Pancreas (tissue), 10 donors: ENCODE data around the gene HES4. TPM values are rescaled to one million over a fixed set of nuclear protein-coding genes. Genes with fewer than 3 reads are reported as not detected.

Experiments used
- ATAC-seq, 4 donors: fragments of 200-7000 bp; cut with Tn5 transposase; one replicate each; pipeline versions ENCODE4 v1.8.0 to v1.9.1; 2020; ENCODE audit warnings: mild to moderate bottlenecking in 4 of 4, moderate library complexity in 4 of 4
- DNase-seq, 6 donors: peaks; one replicate each; pipeline ENCODE4 v3.0.0-alpha.2; 2020
- FAIRE-seq: peaks from 2 replicates; lab custom pipeline; 2012; peaks lifted over from hg19 to GRCh38; lab: Jason Lieb, UNC
- H3K27ac ChIP-seq, 4 donors: fragments of 200-600 bp; sonication (generic); 1 replicate in 3 of 4; 2 replicates in 1 of 4; pipeline versions ENCODE4 v1.5.0 to v1.8.0; 2020
- H3K27me3 ChIP-seq, 4 donors: fragments of 200-600 bp; one replicate each; pipeline ENCODE4 v1.8.0; 2021
- H3K36me3 ChIP-seq, 3 donors: fragments of 200-600 bp; sonication (generic) in 1 of 3; one replicate each; pipeline versions ENCODE4 v1.5.0 to v1.8.0; 2020 to 2021
- H3K4me1 ChIP-seq, 3 donors: fragments of 200-600 bp; one replicate each; pipeline ENCODE4 v1.8.0; 2021
- H3K4me3 ChIP-seq, 4 donors: fragments of 200-600 bp; sonication (generic) in 2 of 4; one replicate each; pipeline versions ENCODE4 v1.5.0 to v1.8.0; 2020 to 2021
- H3K9me3 ChIP-seq, 4 donors: fragments of 200-600 bp; one replicate each; pipeline ENCODE4 v1.8.0; 2021
- WGBS, 2 donors: extraction: QIAGEN DNeasy Blood & Tissue Kit; methylation state at CpG; one replicate each; pipeline ENCODE4 v1.1.7; 2013; 5-methylcytosine and 5-hydroxymethylcytosine counted together
- intact Hi-C, 3 donors: fragments of 100-400 bp; cut with DNase I; formaldehyde crosslinking; loops; one replicate each; pipeline versions ENCODE4 v1.11.1 to v1.14.2; 2022
- polyA plus RNA-seq, 2 donors: library from polyadenylated mRNA; stranded (reverse); fragments of 200-250 nt; gene quantifications; one replicate each; pipeline ENCODE4 v1.2.3, GENCODE V29; 2013
- total RNA-seq, 6 donors: library from RNA; stranded (reverse); fragmentation: NEBNext Ultra II Directional in 4 of 6; extraction: Animal tissue kit (Norgen Biotek cat#: 25700) in 4 of 6; gene quantifications; one replicate each; pipeline versions ENCODE4 v1.2.1 to v1.2.4, GENCODE V29; 2021 to 2023
- TF ChIP-seq, protein P1 (sequence below), 4 donors: fragments of 200-600 bp; sonication (generic) in 3 of 4; IDR thresholded peaks; one replicate each; pipeline versions ENCODE4 v1.5.0 to v1.8.0; 2021; ENCODE audit warnings: antibody characterized with exemption in 4 of 4
- donor health status: healthy with polysubstance abuse.
- donor health status: DM: no; HTN: no; CAD: no; lungs with moderate emphysema.
- donor health status: DM: no; HTN: no; CAD: no.
- donor health status: control.
- donor health status: control.
- donor health status: Bipolar disorder and iron deficiency.
- donor health status: DM: yes; HTN: yes; CAD: no.
- donor health status: DM: no; HTN: no; CAD: no.
- donor health status: DM: no; HTN: no; CAD: no.
- donor health status: DM: yes; HTN: yes; CAD: no.

Gene HES4
- total and polyA plus RNA-seq, 8 donors = 13.2 to 46.4 (median 25.6) TPM

DNA sequence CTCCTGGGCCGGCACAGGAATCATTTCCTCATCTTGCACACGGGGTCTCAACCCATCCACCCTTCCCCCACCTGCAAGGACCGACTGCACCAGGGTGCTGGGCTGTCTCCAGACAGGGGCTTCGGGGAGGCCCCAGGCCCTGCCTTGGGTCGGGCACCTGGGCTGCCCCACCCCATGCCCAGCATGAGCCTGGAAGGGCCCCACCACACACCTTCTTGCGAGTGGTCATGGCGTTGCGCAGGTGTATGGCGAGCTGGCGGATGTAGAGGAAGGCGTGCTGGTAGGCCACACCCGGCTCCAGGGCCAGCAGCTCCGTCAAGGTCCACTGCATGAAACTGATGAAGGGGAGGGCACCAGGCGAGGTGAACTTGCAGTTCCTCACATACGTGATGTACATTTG lies 47.7 kb downstream of the HES4 start:
- TF ChIP-seq, protein P1, sequence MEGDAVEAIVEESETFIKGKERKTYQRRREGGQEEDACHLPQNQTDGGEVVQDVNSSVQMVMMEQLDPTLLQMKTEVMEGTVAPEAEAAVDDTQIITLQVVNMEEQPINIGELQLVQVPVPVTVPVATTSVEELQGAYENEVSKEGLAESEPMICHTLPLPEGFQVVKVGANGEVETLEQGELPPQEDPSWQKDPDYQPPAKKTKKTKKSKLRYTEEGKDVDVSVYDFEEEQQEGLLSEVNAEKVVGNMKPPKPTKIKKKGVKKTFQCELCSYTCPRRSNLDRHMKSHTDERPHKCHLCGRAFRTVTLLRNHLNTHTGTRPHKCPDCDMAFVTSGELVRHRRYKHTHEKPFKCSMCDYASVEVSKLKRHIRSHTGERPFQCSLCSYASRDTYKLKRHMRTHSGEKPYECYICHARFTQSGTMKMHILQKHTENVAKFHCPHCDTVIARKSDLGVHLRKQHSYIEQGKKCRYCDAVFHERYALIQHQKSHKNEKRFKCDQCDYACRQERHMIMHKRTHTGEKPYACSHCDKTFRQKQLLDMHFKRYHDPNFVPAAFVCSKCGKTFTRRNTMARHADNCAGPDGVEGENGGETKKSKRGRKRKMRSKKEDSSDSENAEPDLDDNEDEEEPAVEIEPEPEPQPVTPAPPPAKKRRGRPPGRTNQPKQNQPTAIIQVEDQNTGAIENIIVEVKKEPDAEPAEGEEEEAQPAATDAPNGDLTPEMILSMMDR (IDR thresholded peaks at IDR 0.05) = no peak
- ATAC-seq = no peak
- FAIRE-seq = no peak
- Histone ChIP-seq H3K4me3 (no peak overlapping the region), H3K27ac (no peak overlapping the region), H3K36me3 (peaks cover 9 to 81% (median 50%) of the 10 kb centered on the region in 3 donors), H3K4me1 (no peaks in the 10 kb centered on the region), H3K9me3 (no peaks in the 10 kb centered on the region), H3K27me3 (no peaks in the 10 kb centered on the region)
- no peak for DNase-seq
- 91 to 98% methylated on average over 15 of the region's 15 CpGs for WGBS, 2 donors
- intact Hi-C loops = no loop called here

DNA sequence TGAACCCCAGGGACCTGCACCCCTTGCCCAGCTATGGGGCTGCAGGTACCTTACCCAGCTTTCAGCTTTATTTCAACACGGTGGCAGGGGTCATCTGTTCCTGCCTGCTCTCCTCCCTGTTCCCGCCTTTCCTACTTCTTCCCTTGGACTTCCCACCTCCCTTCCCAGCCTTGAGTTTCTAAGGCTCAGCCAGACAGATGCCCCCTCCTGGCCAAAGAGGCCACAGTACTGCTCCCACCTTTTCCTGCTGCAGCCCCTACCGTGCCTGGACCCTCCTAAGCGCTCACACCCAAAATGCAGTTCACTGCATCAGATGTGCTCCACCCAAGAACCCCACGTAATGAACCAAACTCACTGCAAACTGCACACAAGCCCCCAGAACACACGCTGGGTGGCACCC lies 48.5 kb downstream of the HES4 start:
- WGBS, 2 donors = 79 to 86% methylated on average over 6 of the region's 6 CpGs
- Histone ChIP-seq H3K4me1 (no peaks in the 10 kb centered on the region), H3K27ac (no peak overlapping the region), H3K9me3 (no peaks in the 10 kb centered on the region), H3K4me3 (no peak overlapping the region), H3K36me3 (peaks cover 9 to 80% (median 49%) of the 10 kb centered on the region in 3 donors), H3K27me3 (no peaks in the 10 kb centered on the region)
- FAIRE-seq = no peak
- intact Hi-C loops = no loop called here
- ATAC-seq = no peak
- DNase-seq = no peak
- TF ChIP-seq, protein P1 (IDR thresholded peaks at IDR 0.05) = no peak

DNA sequence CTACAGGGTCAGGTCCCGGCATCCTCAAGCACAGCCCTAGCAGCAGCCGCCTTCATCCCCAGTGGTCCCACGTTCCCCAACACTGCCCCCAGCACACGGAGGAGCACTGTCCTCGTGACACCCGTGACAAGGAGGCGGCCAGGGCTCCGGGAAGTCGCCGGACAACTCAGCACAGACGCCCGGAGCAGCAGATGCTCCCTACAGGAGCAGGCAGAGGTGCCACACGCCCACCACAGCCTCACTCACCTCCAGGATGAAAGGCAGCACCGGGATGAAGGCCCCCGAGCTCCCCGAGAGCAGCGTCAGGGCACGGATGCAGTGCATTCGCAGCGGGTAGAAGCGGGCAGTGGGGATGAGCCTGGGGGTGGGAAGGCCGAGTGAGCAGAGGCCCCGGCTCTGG lies 49.0 kb downstream of the HES4 start:
- peaks cover 9 to 80% (median 44%) of the 10 kb centered on the region in 3 donors for H3K36me3 ChIP-seq
- no peak overlapping the region for H3K4me3 ChIP-seq
- DNase-seq = no peak
- H3K27me3 ChIP-seq = no peaks in the 10 kb centered on the region
- no peak for ATAC-seq
- H3K4me1 ChIP-seq = no peaks in the 10 kb centered on the region
- H3K9me3 ChIP-seq = no peaks in the 10 kb centered on the region
- WGBS, 2 donors = 95 to 96% methylated on average over 23 of the region's 23 CpGs
- no peak overlapping the region for H3K27ac ChIP-seq
- intact Hi-C loops = no loop called here
- TF ChIP-seq, protein P1 (IDR thresholded peaks at IDR 0.05) = no peak
- FAIRE-seq = no peak

DNA sequence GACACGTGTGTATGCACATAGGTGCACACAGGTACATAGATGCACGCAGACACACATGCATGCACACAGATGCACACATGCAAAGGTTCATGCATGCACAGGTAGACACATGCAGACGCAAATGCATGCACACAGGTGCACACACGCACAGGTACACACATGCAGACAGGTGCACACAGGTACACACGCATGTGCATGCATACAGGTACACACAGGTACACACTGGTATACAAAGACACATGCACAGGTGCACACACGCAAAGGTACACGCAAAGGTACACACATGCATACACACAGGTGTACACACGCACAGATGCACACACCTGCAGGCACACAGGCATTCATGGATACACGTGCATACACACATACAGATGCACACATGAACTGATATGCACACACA lies 49.6 kb downstream of the HES4 start:
- no peaks in the 10 kb centered on the region for H3K27me3 ChIP-seq
- ATAC-seq = no peak
- DNase-seq = no peak
- WGBS, 2 donors = 92 to 96% methylated on average over 9 of the region's 9 CpGs
- TF ChIP-seq, protein P1 (IDR thresholded peaks at IDR 0.05) = no peak
- no peaks in the 10 kb centered on the region for H3K4me1 ChIP-seq
- H3K4me3 ChIP-seq = no peak overlapping the region
- FAIRE-seq = no peak
- H3K9me3 ChIP-seq = no peaks in the 10 kb centered on the region
- no peak overlapping the region for H3K27ac ChIP-seq
- intact Hi-C loops = no loop called here
- H3K36me3 ChIP-seq = peaks cover 9 to 81% (median 43%) of the 10 kb centered on the region in 3 donors

Other genes with a start within 250 kb of the HES4 start
- gene SAMD11, start 76.2 kb downstream of the HES4 start, total RNA-seq = 1 to 10 TPM in 5 of 6 donors, under 1 TPM in 1; 0.19 to 8.2 (median 2.0) TPM
- 10 to 100 TPM in 1 of 2 donors, 1 to 10 TPM in 1; 7.6 to 23.7 TPM for gene SAMD11, start 76.2 kb downstream of the HES4 start, polyA plus RNA-seq
- gene NOC2L, start 40.8 kb downstream of the HES4 start, total RNA-seq = 10 to 100 TPM; 23.3 to 43.9 (median 30.7) TPM
- 10 to 100 TPM; 79.3 to 86.5 TPM for gene NOC2L, start 40.8 kb downstream of the HES4 start, polyA plus RNA-seq
- gene KLHL17, start 39.5 kb downstream of the HES4 start, total RNA-seq = 10 to 100 TPM in 1 of 6 donors, 1 to 10 TPM in 5; 3.1 to 12.0 (median 5.9) TPM
- 10 to 100 TPM; 22.7 to 24.1 TPM for gene KLHL17, start 39.5 kb downstream of the HES4 start, polyA plus RNA-seq
- 1 to 10 TPM in 2 of 6 donors, under 1 TPM in 4; 0.16 to 1.5 (median 0.40) TPM for gene PLEKHN1, start 33.6 kb downstream of the HES4 start, total RNA-seq
- 1 to 10 TPM in 1 of 2 donors, under 1 TPM in 1; 0.52 to 2.8 TPM for gene PLEKHN1, start 33.6 kb downstream of the HES4 start, polyA plus RNA-seq
- gene PERM1, start 18.0 kb downstream of the HES4 start, total RNA-seq = under 1 TPM in 2 of 6 donors, not detected in 4; 0.04 to 0.32 TPM
- under 1 TPM; 0.15 to 0.35 TPM for gene PERM1, start 18.0 kb downstream of the HES4 start, polyA plus RNA-seq
- gene ISG15, start 13.4 kb upstream of the HES4 start, total RNA-seq = 10 to 100 TPM in 2 of 6 donors, 1 to 10 TPM in 4; 4.3 to 19.4 (median 6.6) TPM
- gene ISG15, start 13.4 kb upstream of the HES4 start, polyA plus RNA-seq = 10 to 100 TPM; 25.9 to 45.0 TPM
- gene AGRN, start 20.0 kb upstream of the HES4 start, total RNA-seq = 100 to 1,000 TPM in 1 of 6 donors, 10 to 100 TPM in 5; 40.5 to 107 (median 64.0) TPM
- 100 to 1,000 TPM in 1 of 2 donors, 10 to 100 TPM in 1; 94.7 to 166 TPM for gene AGRN, start 20.0 kb upstream of the HES4 start, polyA plus RNA-seq
- gene RNF223, start 74.2 kb upstream of the HES4 start, total RNA-seq = under 1 TPM in 4 of 6 donors, not detected in 2; 0.12 to 0.37 (median 0.16) TPM
- gene RNF223, start 74.2 kb upstream of the HES4 start, polyA plus RNA-seq = under 1 TPM; 0.05 to 0.34 TPM
- 1 to 10 TPM; 3.0 to 6.7 (median 4.0) TPM for gene C1orf159, start 116.0 kb upstream of the HES4 start, total RNA-seq
- 10 to 100 TPM; 20.9 to 30.7 TPM for gene C1orf159, start 116.0 kb upstream of the HES4 start, polyA plus RNA-seq
- under 1 TPM in 5 of 6 donors, not detected in 1; 0.20 to 0.51 (median 0.38) TPM for gene TTLL10, start 173.8 kb upstream of the HES4 start, total RNA-seq
- 1 to 10 TPM; 1.0 to 1.6 TPM for gene TTLL10, start 173.8 kb upstream of the HES4 start, polyA plus RNA-seq
- under 1 TPM in 3 of 6 donors, not detected in 3; 0.32 to 0.34 (median 0.34) TPM for gene TNFRSF18, start 206.5 kb upstream of the HES4 start, total RNA-seq
- gene TNFRSF18, start 206.5 kb upstream of the HES4 start, polyA plus RNA-seq = 1 to 10 TPM; 1.1 to 1.2 TPM
- 1 to 10 TPM in 3 of 6 donors, under 1 TPM in 3; 0.26 to 1.6 (median 0.86) TPM for gene TNFRSF4, start 214.1 kb upstream of the HES4 start, total RNA-seq
- 1 to 10 TPM; 2.8 to 5.0 TPM for gene TNFRSF4, start 214.1 kb upstream of the HES4 start, polyA plus RNA-seq
- gene SDF4, start 231.9 kb upstream of the HES4 start, total RNA-seq = 10 to 100 TPM; 68.3 to 99.4 (median 74.2) TPM
- 10 to 100 TPM; 74.0 to 96.6 TPM for gene SDF4, start 231.9 kb upstream of the HES4 start, polyA plus RNA-seq
- gene B3GALT6, start 232.1 kb upstream of the HES4 start, total RNA-seq = 10 to 100 TPM in 3 of 6 donors, 1 to 10 TPM in 3; 6.2 to 13.4 (median 9.0) TPM
- 1 to 10 TPM; 8.7 to 8.9 TPM for gene B3GALT6, start 232.1 kb upstream of the HES4 start, polyA plus RNA-seq
- 1 to 10 TPM in 3 of 6 donors, under 1 TPM in 3; 0.43 to 1.7 (median 0.93) TPM for gene C1QTNF12, start 246.6 kb upstream of the HES4 start, total RNA-seq
- gene C1QTNF12, start 246.6 kb upstream of the HES4 start, polyA plus RNA-seq = 1 to 10 TPM; 2.5 to 4.8 TPM